HFFc6 (cell line): ENCODE measurements around the gene MIER3. TPM values are rescaled to one million over a fixed set of nuclear protein-coding genes. Genes with fewer than 3 reads are reported as not detected.

Experiments
- DNase-seq: peaks from one replicate; pipeline ENCODE4 v3.0.0-alpha.2; 2018
- H3K27ac Mint-ChIP-seq: 2 replicates; pipeline ENCODE4 v1.8.0; 2020; ENCODE audit warnings: mild to moderate bottlenecking, mixed read lengths
- H3K27me3 Mint-ChIP-seq: 2 replicates; pipeline ENCODE4 v1.8.0; 2021; ENCODE audit warnings: mild to moderate bottlenecking, moderate library complexity, mixed read lengths; ENCODE audit not compliant: insufficient read depth
- H3K36me3 Mint-ChIP-seq: 2 replicates; pipeline ENCODE4 v1.8.0; 2021; ENCODE audit warnings: low read depth, mixed read lengths
- H3K4me1 Mint-ChIP-seq: 2 replicates; pipeline ENCODE4 v1.8.0; 2020; ENCODE audit warnings: low read depth, mixed read lengths
- H3K4me3 Mint-ChIP-seq: 2 replicates; pipeline ENCODE4 v1.8.0; 2020; ENCODE audit warnings: mild to moderate bottlenecking, moderate library complexity, mixed read lengths
- H3K9me3 Mint-ChIP-seq: 2 replicates; pipeline ENCODE4 v1.8.0; 2020; ENCODE audit warnings: mild to moderate bottlenecking, mixed read lengths
- total RNA-seq, 6 experiments: library from RNA; stranded (reverse); fragmentation: NEBNext Ultra II Directional; extraction: Animal tissue kit (Norgen Biotek cat#: 25700); gene quantifications; 2 replicates in 1 of 6; 3 replicates in 5 of 6; pipeline ENCODE4 v1.2.3, GENCODE V29; 2021
- TF ChIP-seq, protein P1 (sequence below): fragments of 200-600 bp; sonication (generic); IDR thresholded peaks from 2 replicates; pipeline ENCODE4 v1.5.0; 2021; ENCODE audit warnings: antibody characterized with exemption, mild to moderate bottlenecking

Gene MIER3
- total RNA-seq, 6 experiments from 2014 or later: 12.5 to 15.2 (median 14.5) TPM

DNA sequence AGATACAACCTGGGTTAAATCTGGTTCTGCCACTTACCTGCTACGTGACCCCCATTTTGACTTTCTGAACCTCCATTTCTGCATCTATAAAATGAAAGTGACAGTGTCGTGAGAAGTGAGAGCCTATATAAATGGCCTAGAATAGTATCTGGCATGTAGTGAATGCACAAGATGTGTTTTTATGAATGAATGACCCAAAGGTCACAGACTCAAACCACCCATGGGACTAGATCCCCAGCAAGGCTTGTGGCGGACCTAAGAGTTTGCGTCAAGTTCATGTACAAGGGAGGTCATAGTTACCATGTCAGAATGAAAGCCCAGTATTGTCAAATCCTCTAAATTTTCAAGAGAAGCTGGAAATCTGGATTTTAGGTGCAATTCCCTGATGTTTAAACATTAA, 53.7 kb downstream of the MIER3 start:
- peaks cover 1% of the 10 kb centered on the region for H3K27me3 Mint-ChIP-seq
- TF ChIP-seq, protein P1, sequence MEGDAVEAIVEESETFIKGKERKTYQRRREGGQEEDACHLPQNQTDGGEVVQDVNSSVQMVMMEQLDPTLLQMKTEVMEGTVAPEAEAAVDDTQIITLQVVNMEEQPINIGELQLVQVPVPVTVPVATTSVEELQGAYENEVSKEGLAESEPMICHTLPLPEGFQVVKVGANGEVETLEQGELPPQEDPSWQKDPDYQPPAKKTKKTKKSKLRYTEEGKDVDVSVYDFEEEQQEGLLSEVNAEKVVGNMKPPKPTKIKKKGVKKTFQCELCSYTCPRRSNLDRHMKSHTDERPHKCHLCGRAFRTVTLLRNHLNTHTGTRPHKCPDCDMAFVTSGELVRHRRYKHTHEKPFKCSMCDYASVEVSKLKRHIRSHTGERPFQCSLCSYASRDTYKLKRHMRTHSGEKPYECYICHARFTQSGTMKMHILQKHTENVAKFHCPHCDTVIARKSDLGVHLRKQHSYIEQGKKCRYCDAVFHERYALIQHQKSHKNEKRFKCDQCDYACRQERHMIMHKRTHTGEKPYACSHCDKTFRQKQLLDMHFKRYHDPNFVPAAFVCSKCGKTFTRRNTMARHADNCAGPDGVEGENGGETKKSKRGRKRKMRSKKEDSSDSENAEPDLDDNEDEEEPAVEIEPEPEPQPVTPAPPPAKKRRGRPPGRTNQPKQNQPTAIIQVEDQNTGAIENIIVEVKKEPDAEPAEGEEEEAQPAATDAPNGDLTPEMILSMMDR: no peak
- H3K4me3 Mint-ChIP-seq: no peak overlapping the region
- H3K9me3 Mint-ChIP-seq: no peaks in the 10 kb centered on the region
- no peaks in the 10 kb centered on the region for H3K4me1 Mint-ChIP-seq
- H3K36me3 Mint-ChIP-seq: no peaks in the 10 kb centered on the region
- H3K27ac Mint-ChIP-seq: no peak overlapping the region
- no peak for DNase-seq

GRCh38 chr5:56896763-56897162, 55.2 kb downstream of the MIER3 start:
- H3K27ac Mint-ChIP-seq: no peak overlapping the region
- TF ChIP-seq, protein P1: no peak

GRCh38 chr5:56893251-56893951, 58.5 kb downstream of the MIER3 start:
- Mint-ChIP-seq H3K36me3 (no peaks in the 10 kb centered on the region; the same call in 1 of the 2 replicates), H3K4me1 (no peaks in the 10 kb centered on the region), H3K9me3 (no peaks in the 10 kb centered on the region), H3K27ac (no peak overlapping the region), H3K4me3 (no peak overlapping the region), H3K27me3 (no peaks in the 10 kb centered on the region)
- TF ChIP-seq, protein P1: no peak
- no peak for DNase-seq

More at GRCh38 chr5:56896763-56897162, 55.2 kb downstream of the MIER3 start:
- H3K36me3 Mint-ChIP-seq: no peaks in the 10 kb centered on the region
- H3K4me1 Mint-ChIP-seq: no peaks in the 10 kb centered on the region
- no peak for DNase-seq
- peaks cover 1% of the 10 kb centered on the region; the same call in 1 of the 2 replicates for H3K27me3 Mint-ChIP-seq
- H3K9me3 Mint-ChIP-seq: no peaks in the 10 kb centered on the region
- H3K4me3 Mint-ChIP-seq: no peak overlapping the region

GRCh38 chr5:56881571-56881970, 70.4 kb downstream of the MIER3 start:
- Mint-ChIP-seq H3K27ac (no peak overlapping the region), H3K4me1 (peaks cover 6% of the 10 kb centered on the region), H3K27me3 (no peaks in the 10 kb centered on the region; the same call in none of the 2 replicates), H3K36me3 (peaks cover 39% of the 10 kb centered on the region), H3K9me3 (no peaks in the 10 kb centered on the region), H3K4me3 (no peak overlapping the region)
- TF ChIP-seq, protein P1: no peak
- no peak for DNase-seq

GRCh38 chr5:56876327-56876726, 75.6 kb downstream of the MIER3 start:
- H3K36me3 Mint-ChIP-seq: peaks cover 30% of the 10 kb centered on the region
- no peaks in the 10 kb centered on the region for H3K9me3 Mint-ChIP-seq
- no peak overlapping the region for H3K4me3 Mint-ChIP-seq
- H3K4me1 Mint-ChIP-seq: peaks cover 9% of the 10 kb centered on the region
- H3K27me3 Mint-ChIP-seq: no peaks in the 10 kb centered on the region; the same call in none of the 2 replicates
- H3K27ac Mint-ChIP-seq: no peak overlapping the region
- TF ChIP-seq, protein P1: no peak
- DNase-seq: no peak
